Bronchial epithelial cell (primary cell): ENCODE measurements around the gene NTN4. TPM values are rescaled to one million over a fixed set of nuclear protein-coding genes. Genes with fewer than 3 reads are reported as not detected.

Experiments
- DNase-seq: peaks from one replicate; pipeline ENCODE4 v3.0.0-alpha.2; 2010; ENCODE audit warnings: low read depth
- FAIRE-seq: peaks from 2 replicates; lab custom pipeline; 2011; peaks lifted over from hg19 to GRCh38; lab: Jason Lieb, UNC
- H3K27me3 ChIP-seq: 2 replicates; pipeline ENCODE4 v1.5.1; 2011; ENCODE audit warnings: low read length; ENCODE audit not compliant: control insufficient read depth, insufficient read depth
- H3K36me3 ChIP-seq: 2 replicates; pipeline ENCODE4 v1.5.1; 2011; ENCODE audit warnings: low read length; ENCODE audit not compliant: control insufficient read depth, insufficient read depth
- H3K4me3 ChIP-seq: 2 replicates; pipeline ENCODE4 v1.5.1; 2011; ENCODE audit warnings: mild to moderate bottlenecking, low read depth, low read length, control low read depth
- total RNA-seq: library from RNA; depleted of rRNA; stranded (reverse); fragments of >200 nt; gene quantifications from 2 replicates; pipeline ENCODE4 v1.2.1, GENCODE V29; 2014
- TF ChIP-seq, protein P1 (sequence below): IDR thresholded peaks from 2 replicates; pipeline ENCODE4 v1.5.1; 2011; ENCODE audit warnings: mild to moderate bottlenecking, moderate library complexity, low read length, control low read depth, inconsistent platforms; ENCODE audit not compliant: insufficient read depth, severe bottlenecking

NTN4 gene
- total RNA-seq, 1 donor from 2014 or later: 50.3 TPM

DNA sequence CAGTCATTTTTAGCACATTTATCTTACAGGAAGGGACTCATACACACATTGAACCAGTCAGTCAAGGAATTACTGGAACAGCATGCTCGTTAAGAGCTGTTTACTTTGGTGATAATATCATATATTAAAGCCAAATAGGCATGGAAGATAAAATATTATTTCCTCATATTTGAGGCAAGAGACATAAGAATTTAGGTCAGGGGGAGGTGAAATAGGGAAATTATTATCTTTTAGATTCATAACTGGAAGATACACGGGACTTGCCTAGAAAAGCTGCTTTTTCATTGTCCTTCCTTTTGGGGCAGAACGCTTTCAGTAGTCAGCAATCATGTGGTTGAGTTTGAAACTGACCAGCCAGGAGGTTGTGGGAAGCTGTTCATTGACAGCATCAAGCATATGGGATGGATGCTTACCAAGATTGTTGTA is 72.5 kb downstream of the NTN4 start:
- Histone ChIP-seq H3K36me3 (no peaks in the 10 kb centered on the region), H3K27me3 (no peaks in the 10 kb centered on the region), H3K4me3 (no peak overlapping the region)
- no peak for FAIRE-seq
- peak; percentile 15 for DNase-seq
- TF ChIP-seq, protein P1, sequence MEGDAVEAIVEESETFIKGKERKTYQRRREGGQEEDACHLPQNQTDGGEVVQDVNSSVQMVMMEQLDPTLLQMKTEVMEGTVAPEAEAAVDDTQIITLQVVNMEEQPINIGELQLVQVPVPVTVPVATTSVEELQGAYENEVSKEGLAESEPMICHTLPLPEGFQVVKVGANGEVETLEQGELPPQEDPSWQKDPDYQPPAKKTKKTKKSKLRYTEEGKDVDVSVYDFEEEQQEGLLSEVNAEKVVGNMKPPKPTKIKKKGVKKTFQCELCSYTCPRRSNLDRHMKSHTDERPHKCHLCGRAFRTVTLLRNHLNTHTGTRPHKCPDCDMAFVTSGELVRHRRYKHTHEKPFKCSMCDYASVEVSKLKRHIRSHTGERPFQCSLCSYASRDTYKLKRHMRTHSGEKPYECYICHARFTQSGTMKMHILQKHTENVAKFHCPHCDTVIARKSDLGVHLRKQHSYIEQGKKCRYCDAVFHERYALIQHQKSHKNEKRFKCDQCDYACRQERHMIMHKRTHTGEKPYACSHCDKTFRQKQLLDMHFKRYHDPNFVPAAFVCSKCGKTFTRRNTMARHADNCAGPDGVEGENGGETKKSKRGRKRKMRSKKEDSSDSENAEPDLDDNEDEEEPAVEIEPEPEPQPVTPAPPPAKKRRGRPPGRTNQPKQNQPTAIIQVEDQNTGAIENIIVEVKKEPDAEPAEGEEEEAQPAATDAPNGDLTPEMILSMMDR: no peak

DNA sequence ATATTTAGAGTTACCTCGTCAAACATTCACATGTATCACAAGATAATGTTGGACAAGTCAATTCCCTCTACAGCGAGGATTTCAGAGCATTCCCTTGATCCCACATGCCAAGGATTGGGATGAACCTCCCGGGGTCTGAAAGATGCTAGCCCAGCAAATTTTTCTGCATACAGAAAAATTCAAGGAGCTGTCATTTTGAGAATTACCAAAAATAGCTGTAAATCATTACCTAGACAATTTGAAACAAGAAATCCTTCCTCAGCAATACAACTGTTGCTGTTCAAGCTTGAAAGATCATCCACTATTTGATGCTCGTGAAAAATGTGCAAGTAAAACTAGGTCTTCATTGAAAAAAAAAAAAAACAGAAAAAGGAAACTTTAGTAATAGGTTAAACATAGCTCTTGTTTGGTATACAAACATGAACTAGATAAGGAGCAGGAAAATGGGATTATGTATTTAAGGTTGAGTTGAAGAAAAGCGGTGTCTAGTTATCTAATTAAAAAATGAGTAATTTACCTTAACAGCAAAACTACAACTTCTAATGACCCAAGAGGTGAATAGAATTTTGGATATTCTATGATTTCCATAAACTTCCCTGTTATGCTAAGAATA is 73.1 kb downstream of the NTN4 start:
- Histone ChIP-seq H3K27me3 (no peaks in the 10 kb centered on the region), H3K4me3 (no peak overlapping the region), H3K36me3 (peaks cover 1% of the 10 kb centered on the region)
- peak; percentile 80 for FAIRE-seq
- no peak for DNase-seq
- TF ChIP-seq, protein P1: no peak

DNA sequence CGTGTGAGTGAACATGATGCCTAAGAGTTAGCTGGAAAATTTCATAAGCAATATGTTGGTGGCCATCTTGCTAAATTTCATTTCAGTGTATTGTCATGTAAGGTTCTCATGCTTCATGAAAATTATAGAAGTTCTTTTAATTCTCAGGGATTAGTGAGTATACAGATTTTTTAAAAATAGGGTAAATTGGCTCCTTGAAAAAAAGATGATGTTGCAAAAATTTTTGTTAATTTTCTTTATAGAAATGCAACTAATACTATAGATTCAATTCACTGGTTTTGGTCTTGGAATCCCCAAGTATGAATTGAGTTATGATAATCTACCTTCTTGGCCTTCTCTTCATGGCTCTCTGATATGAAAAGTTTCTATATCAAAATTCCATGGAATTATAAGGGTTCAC is 75.4 kb downstream of the NTN4 start:
- DNase-seq: no peak
- Histone ChIP-seq H3K36me3 (peaks cover 1% of the 10 kb centered on the region), H3K27me3 (no peaks in the 10 kb centered on the region), H3K4me3 (no peak overlapping the region)
- TF ChIP-seq, protein P1: no peak
- no peak for FAIRE-seq

DNA sequence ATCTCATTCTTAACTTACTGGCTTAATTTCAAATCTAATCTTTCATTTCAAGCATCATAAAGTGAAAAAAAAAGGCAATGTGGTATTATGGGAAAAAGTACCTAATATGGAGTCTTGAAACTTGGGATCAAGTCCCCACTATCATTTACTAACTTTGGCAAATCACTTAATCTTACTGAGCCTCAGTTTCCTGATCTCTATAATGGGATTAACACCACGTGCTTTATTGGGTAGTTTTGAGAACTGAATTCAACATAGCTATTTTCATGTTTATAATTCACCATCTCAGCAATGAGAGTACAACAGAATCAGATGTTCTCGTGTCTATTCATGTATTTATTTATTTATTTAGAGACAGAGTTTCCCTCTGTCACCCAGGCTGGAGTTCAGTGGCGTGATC is 78.3 kb downstream of the NTN4 start:
- no peak for FAIRE-seq
- TF ChIP-seq, protein P1: no peak
- Histone ChIP-seq H3K36me3 (peaks cover 1% of the 10 kb centered on the region), H3K4me3 (no peak overlapping the region), H3K27me3 (no peaks in the 10 kb centered on the region)
- DNase-seq: no peak

DNA sequence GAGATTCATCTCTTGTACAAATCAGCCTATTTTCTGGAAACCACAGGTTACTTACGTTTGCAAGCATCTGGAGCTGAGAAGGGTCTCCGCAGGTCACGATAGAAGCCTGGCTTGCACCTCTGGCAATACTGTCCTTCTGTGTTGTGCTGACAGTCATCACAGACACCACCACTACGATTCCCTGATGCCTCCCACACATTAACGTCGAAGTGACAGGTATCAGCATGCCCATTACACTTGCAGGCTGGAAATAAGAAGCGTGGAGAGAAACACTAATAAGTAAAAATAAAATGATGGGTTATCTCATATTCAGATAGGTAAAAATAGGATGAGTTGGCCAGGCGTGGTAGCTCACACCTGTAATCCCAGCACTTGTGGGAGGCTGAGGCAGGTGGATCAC is 80.2 kb downstream of the NTN4 start:
- no peak for FAIRE-seq
- Histone ChIP-seq H3K4me3 (no peak overlapping the region), H3K36me3 (peaks cover 1% of the 10 kb centered on the region), H3K27me3 (no peaks in the 10 kb centered on the region)
- peak; percentile 52 for DNase-seq
- TF ChIP-seq, protein P1: no peak

DNA sequence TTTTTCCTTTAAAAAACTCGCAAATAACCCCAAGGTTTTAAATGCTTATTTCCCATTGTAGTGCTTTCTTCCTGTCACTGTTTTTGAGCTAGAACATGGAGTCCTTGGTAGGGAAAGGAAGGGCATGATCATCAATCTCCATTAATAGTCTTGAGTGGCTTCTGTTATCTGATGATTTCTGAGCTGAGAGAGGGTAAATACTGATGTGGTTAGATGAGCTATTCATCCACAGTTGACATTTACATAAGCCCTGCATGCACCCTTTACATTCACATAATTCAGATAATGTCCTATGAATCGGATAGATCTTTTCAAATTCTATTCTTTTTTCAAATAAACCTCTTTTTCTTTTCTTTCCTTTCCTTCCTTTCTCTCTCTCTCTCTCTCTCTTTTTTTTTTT is 81.4 kb downstream of the NTN4 start:
- FAIRE-seq (no peak), DNase-seq (no peak)
- TF ChIP-seq, protein P1: no peak
- Histone ChIP-seq H3K36me3 (peaks cover 1% of the 10 kb centered on the region), H3K4me3 (no peak overlapping the region), H3K27me3 (no peaks in the 10 kb centered on the region)
